Pancreas (tissue), 10 donors: ENCODE data around the gene PACS1. TPM values are rescaled to one million over a fixed set of nuclear protein-coding genes. Genes with fewer than 3 reads are reported as not detected.

Experiments
- ATAC-seq, 4 donors: fragments of 200-7000 bp; cut with Tn5 transposase; one replicate each; pipeline versions ENCODE4 v1.8.0 to v1.9.1; 2020; ENCODE audit warnings: mild to moderate bottlenecking in 4 of 4, moderate library complexity in 4 of 4
- DNase-seq, 6 donors: peaks; one replicate each; pipeline ENCODE4 v3.0.0-alpha.2; 2020
- FAIRE-seq: peaks from 2 replicates; lab custom pipeline; 2012; peaks lifted over from hg19 to GRCh38; lab: Jason Lieb, UNC
- H3K27ac ChIP-seq, 4 donors: fragments of 200-600 bp; sonication (generic); 1 replicate in 3 of 4; 2 replicates in 1 of 4; pipeline versions ENCODE4 v1.5.0 to v1.8.0; 2020
- H3K27me3 ChIP-seq, 4 donors: fragments of 200-600 bp; one replicate each; pipeline ENCODE4 v1.8.0; 2021
- H3K36me3 ChIP-seq, 3 donors: fragments of 200-600 bp; sonication (generic) in 1 of 3; one replicate each; pipeline versions ENCODE4 v1.5.0 to v1.8.0; 2020 to 2021
- H3K4me1 ChIP-seq, 3 donors: fragments of 200-600 bp; one replicate each; pipeline ENCODE4 v1.8.0; 2021
- H3K4me3 ChIP-seq, 4 donors: fragments of 200-600 bp; sonication (generic) in 2 of 4; one replicate each; pipeline versions ENCODE4 v1.5.0 to v1.8.0; 2020 to 2021
- H3K9me3 ChIP-seq, 4 donors: fragments of 200-600 bp; one replicate each; pipeline ENCODE4 v1.8.0; 2021
- CTCF ChIP-seq, 4 donors: fragments of 200-600 bp; sonication (generic) in 3 of 4; IDR thresholded peaks; one replicate each; pipeline versions ENCODE4 v1.5.0 to v1.8.0; 2021; ENCODE audit warnings: antibody characterized with exemption in 4 of 4
- WGBS, 2 donors: extraction: QIAGEN DNeasy Blood & Tissue Kit; methylation state at CpG; one replicate each; pipeline ENCODE4 v1.1.7; 2013; 5-methylcytosine and 5-hydroxymethylcytosine counted together
- intact Hi-C, 3 donors: fragments of 100-400 bp; cut with DNase I; formaldehyde crosslinking; loops; one replicate each; pipeline versions ENCODE4 v1.11.1 to v1.14.2; 2022
- polyA plus RNA-seq, 2 donors: library from polyadenylated mRNA; stranded (reverse); fragments of 200-250 nt; gene quantifications; one replicate each; pipeline ENCODE4 v1.2.3, GENCODE V29; 2013
- total RNA-seq, 6 donors: library from RNA; stranded (reverse); fragmentation: NEBNext Ultra II Directional in 4 of 6; extraction: Animal tissue kit (Norgen Biotek cat#: 25700) in 4 of 6; gene quantifications; one replicate each; pipeline versions ENCODE4 v1.2.1 to v1.2.4, GENCODE V29; 2021 to 2023
- donor health status: healthy with polysubstance abuse.
- donor health status: DM: no; HTN: no; CAD: no; lungs with moderate emphysema.
- donor health status: DM: no; HTN: no; CAD: no.
- donor health status: control.
- donor health status: control.
- donor health status: Bipolar disorder and iron deficiency.
- donor health status: DM: yes; HTN: yes; CAD: no.
- donor health status: DM: no; HTN: no; CAD: no.
- donor health status: DM: no; HTN: no; CAD: no.
- donor health status: DM: yes; HTN: yes; CAD: no.

PACS1 gene
- total and polyA plus RNA-seq, 8 donors, result 16.9 to 61.0 (median 27.3) TPM

DNA sequence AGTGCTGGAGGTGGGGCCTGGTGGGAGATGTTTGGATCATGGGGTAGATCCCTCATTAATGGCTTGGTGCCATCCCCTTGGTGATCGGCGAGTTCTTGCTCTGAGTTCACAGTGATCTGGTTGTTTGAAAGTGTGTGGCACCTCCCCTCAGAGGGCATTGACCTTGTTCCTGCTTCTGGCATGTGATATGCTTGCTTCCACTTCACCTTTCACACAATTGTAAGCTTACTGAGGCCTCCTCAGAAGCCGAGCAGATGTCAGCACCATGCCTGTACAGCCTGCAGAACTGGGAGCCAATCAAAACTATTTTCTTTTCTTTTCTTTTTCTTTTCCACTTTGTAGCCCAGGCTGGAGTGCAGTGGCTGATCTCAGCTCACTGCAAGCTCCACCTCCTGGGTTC is 32.7 kb upstream of the PACS1 start:
- ATAC-seq (no peak), FAIRE-seq (no peak), DNase-seq (no peak)
- no peaks in the 10 kb centered on the region for H3K9me3 ChIP-seq
- WGBS, 2 donors, result 68 to 71% methylated on average over 3 of the region's 3 CpGs
- TF ChIP-seq CTCF (IDR thresholded peaks at IDR 0.05), result no peak
- no peak overlapping the region for H3K27ac ChIP-seq
- no peak overlapping the region for H3K4me3 ChIP-seq
- intact Hi-C loops, result no loop called here
- no peaks in the 10 kb centered on the region for H3K4me1 ChIP-seq
- no peaks in the 10 kb centered on the region for H3K36me3 ChIP-seq
- H3K27me3 ChIP-seq, result no peaks in the 10 kb centered on the region

GRCh38 chr11:66039765-66040164 is 30.3 kb upstream of the PACS1 start:
- peak in 1 of 6 donors; percentile 42 for DNase-seq

DNA sequence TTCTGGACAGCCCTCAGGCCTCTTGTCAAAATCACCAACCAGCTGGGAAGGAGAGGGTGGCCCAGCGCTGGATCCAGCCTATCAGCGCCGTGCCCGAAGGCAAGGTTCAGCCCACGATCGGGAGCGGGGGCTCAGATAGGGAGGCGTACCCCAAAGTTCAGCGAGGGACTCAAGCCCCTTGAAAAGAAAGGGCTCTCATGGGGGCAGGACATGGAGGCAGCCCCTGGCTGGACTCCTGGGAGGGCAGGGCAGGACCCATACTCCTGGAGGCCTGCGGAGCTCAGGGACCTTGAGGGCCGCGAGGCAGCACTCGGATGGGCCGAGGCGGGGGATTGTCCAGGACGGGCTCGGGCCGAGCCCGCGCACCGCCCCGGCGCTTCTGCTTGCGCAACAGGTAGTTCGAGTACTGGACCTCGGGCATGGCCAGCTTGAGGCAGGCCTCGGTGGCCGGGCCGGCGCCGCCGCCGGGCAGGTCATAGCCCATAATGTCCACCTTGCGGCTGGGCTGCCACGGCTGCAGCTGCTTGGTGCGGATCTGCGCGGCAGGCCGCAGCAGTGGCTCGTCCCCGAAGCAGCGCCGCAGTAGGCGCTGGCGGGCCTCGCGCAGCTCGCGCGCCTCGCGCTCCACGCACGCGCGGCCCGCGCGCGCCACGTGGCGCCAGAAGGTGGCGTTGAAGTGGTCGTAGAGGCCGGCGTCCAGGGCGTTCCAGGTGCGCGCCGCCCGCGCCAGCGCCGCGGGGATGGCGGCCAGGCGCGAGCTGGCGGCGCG is 27.7 kb upstream of the PACS1 start:
- FAIRE-seq (no peak), ATAC-seq (no peak), DNase-seq (no peak)
- Histone ChIP-seq H3K4me1 (no peaks in the 10 kb centered on the region), H3K4me3 (no peak overlapping the region), H3K9me3 (no peaks in the 10 kb centered on the region), H3K27me3 (no peaks in the 10 kb centered on the region), H3K27ac (no peak overlapping the region), H3K36me3 (no peaks in the 10 kb centered on the region)
- no peak for TF ChIP-seq CTCF (IDR thresholded peaks at IDR 0.05)
- 93 to 94% methylated on average over 79 to 81 of the region's 81 CpGs for WGBS, 2 donors
- intact Hi-C loops, result no loop called here

More at GRCh38 chr11:66039765-66040164, 30.3 kb upstream of the PACS1 start:
- no peak overlapping the region for H3K4me3 ChIP-seq
- H3K36me3 ChIP-seq, result no peaks in the 10 kb centered on the region
- no peaks in the 10 kb centered on the region for H3K4me1 ChIP-seq
- WGBS, 2 donors, result 50 to 57% methylated on average over 3 of the region's 3 CpGs
- no peaks in the 10 kb centered on the region for H3K9me3 ChIP-seq
- H3K27me3 ChIP-seq, result no peaks in the 10 kb centered on the region
- intact Hi-C loops, result no loop called here
- H3K27ac ChIP-seq, result peak overlapping the region in 2 of 4 donors; percentile 22 to 38
- no peak for TF ChIP-seq CTCF (IDR thresholded peaks at IDR 0.05)
- FAIRE-seq (no peak), ATAC-seq (peak in 3 of 4 donors; percentile 33 to 72 (median 43))

GRCh38 chr11:66042996-66043906 is 26.8 kb upstream of the PACS1 start:
- DNase-seq (peak in 1 of 6 donors; percentile 55), FAIRE-seq (no peak)
- H3K4me1 ChIP-seq, result no peaks in the 10 kb centered on the region

More at GRCh38 chr11:66042996-66043906, 26.8 kb upstream of the PACS1 start:
- ATAC-seq, result no peak
- Histone ChIP-seq H3K27me3 (no peaks in the 10 kb centered on the region), H3K4me3 (no peak overlapping the region), H3K36me3 (no peaks in the 10 kb centered on the region), H3K27ac (no peak overlapping the region), H3K9me3 (no peaks in the 10 kb centered on the region)
- 93 to 95% methylated on average over 88 of the region's 88 CpGs for WGBS, 2 donors
- no peak for TF ChIP-seq CTCF (IDR thresholded peaks at IDR 0.05)
- intact Hi-C loops, result no loop called here
